HepG2 (cell line): ENCODE results near the gene PSMB9. TPM values are rescaled to one million over a fixed set of nuclear protein-coding genes. Genes with fewer than 3 reads are reported as not detected.

Experiments used
- DNMT3B ChIP-seq: conservative IDR thresholded peaks from 2 replicates; pipeline ENCODE4 v1.6.1; 2016; ENCODE audit warnings: missing biosample characterization, control low read depth
- ETV6 ChIP-seq: sonication (generic); formaldehyde crosslinking; conservative IDR thresholded peaks from 2 replicates; pipeline ENCODE4 v1.4.0; 2020; ENCODE audit warnings: missing genetic modification reagents
- FOXK1 ChIP-seq: sonication (generic); formaldehyde crosslinking; IDR thresholded peaks from 2 replicates; pipeline ENCODE4 v1.4.0; 2020; ENCODE audit warnings: low read depth, missing genetic modification reagents, borderline replicate concordance
- HHEX ChIP-seq: IDR thresholded peaks from 2 replicates; pipeline ENCODE4 v1.6.1; 2016; ENCODE audit warnings: control low read depth
- HMGXB4 ChIP-seq, 2 experiments: sonication (generic) in 1 of 2; formaldehyde crosslinking in 1 of 2; IDR thresholded peaks; 2 replicates each; pipeline versions ENCODE4 v1.4.0 to v1.6.1; 2018 to 2020; ENCODE audit warnings: missing genetic modification reagents in 2 of 2, borderline replicate concordance in 1 of 2, low read depth in 1 of 2, mild to moderate bottlenecking in 1 of 2, missing biosample characterization in 1 of 2
- MED13 ChIP-seq: sonication (generic); formaldehyde crosslinking; IDR thresholded peaks from 2 replicates; pipeline ENCODE4 v1.5.0; 2020; ENCODE audit warnings: missing genetic modification reagents
- POLR2G ChIP-seq: fragments of 200-400 bp; formaldehyde crosslinking; IDR thresholded peaks from 2 replicates; pipeline ENCODE4 v1.6.1; 2018; ENCODE audit warnings: mild to moderate bottlenecking, low read depth, low read length, moderate library complexity
- RCOR2 ChIP-seq: IDR thresholded peaks from 2 replicates; pipeline ENCODE4 v1.6.1; 2016; ENCODE audit warnings: missing biosample characterization, missing genetic modification reagents
- TRAFD1 ChIP-seq: sonication (generic); formaldehyde crosslinking; IDR thresholded peaks from 2 replicates; pipeline ENCODE4 v1.5.1; 2020; ENCODE audit warnings: missing genetic modification reagents, mild to moderate bottlenecking, borderline replicate concordance
- ZBTB49 ChIP-seq: sonication (generic); formaldehyde crosslinking; IDR thresholded peaks from 2 replicates; pipeline ENCODE4 v1.4.0; 2020; ENCODE audit warnings: missing genetic modification reagents, borderline replicate concordance
- ZEB1 ChIP-seq: IDR thresholded peaks from 2 replicates; pipeline ENCODE4 v1.6.1; 2012; ENCODE audit warnings: mild to moderate bottlenecking, low read depth, inconsistent platforms; ENCODE audit not compliant: insufficient replicate concordance
- ZNF264 ChIP-seq: sonication (generic); formaldehyde crosslinking; IDR thresholded peaks from 2 replicates; pipeline ENCODE4 v1.4.0; 2020; ENCODE audit warnings: missing genetic modification reagents
- ZNF350 ChIP-seq: sonication (generic); formaldehyde crosslinking; IDR thresholded peaks from 2 replicates; pipeline ENCODE4 v1.4.0; 2020; ENCODE audit warnings: mild to moderate bottlenecking, low read depth, missing genetic modification reagents, borderline replicate concordance
- ZNF446 ChIP-seq: sonication (generic); formaldehyde crosslinking; IDR thresholded peaks from 2 replicates; pipeline ENCODE4 v1.5.0; 2020; ENCODE audit warnings: mild to moderate bottlenecking, missing genetic modification reagents
- ZNF772 ChIP-seq: sonication (generic); formaldehyde crosslinking; IDR thresholded peaks from 2 replicates; pipeline ENCODE4 v1.5.0; 2020; ENCODE audit warnings: mild to moderate bottlenecking, missing genetic modification reagents
- ZNF782 ChIP-seq: sonication (generic); formaldehyde crosslinking; IDR thresholded peaks from 2 replicates; pipeline ENCODE4 v1.4.0; 2020; ENCODE audit warnings: missing genetic modification reagents, mild to moderate bottlenecking, borderline replicate concordance
- ZNF83 ChIP-seq: sonication (generic); formaldehyde crosslinking; IDR thresholded peaks from 2 replicates; pipeline ENCODE4 v1.4.0; 2020; ENCODE audit warnings: missing genetic modification reagents, mild to moderate bottlenecking, borderline replicate concordance
- ZNF878 ChIP-seq: sonication (generic); formaldehyde crosslinking; IDR thresholded peaks from 2 replicates; pipeline ENCODE4 v1.8.1; 2023; ENCODE audit warnings: mild to moderate bottlenecking, missing genetic modification reagents, moderate library complexity
- ZSCAN12 ChIP-seq: sonication (generic); formaldehyde crosslinking; IDR thresholded peaks from 2 replicates; pipeline ENCODE4 v1.9.0; 2021; ENCODE audit warnings: mild to moderate bottlenecking, missing genetic modification reagents
- polyA plus RNA-seq, 8 experiments: library from polyadenylated mRNA; depleted of rRNA in 3 of 8; stranded (reverse) in 7 of 8; unstranded in 1 of 8; fragments of >200 nt; fragmentation: Illumina TruSeq in 4 of 8; extraction: Trizol in 4 of 8; gene quantifications; 2 replicates each; pipeline versions ENCODE4 v1.2.1 to v1.2.3, GENCODE V29; 2011 to 2016; ENCODE audit warnings: low read depth in 4 of 8, missing spikeins in 1 of 8, mixed read lengths in 1 of 8; ENCODE audit not compliant: insufficient read depth in 1 of 8
- total RNA-seq, 5 experiments: library from RNA; depleted of rRNA; stranded (reverse); fragments of >200 nt; fragmentation: Illumina TruSeq; extraction: Trizol; gene quantifications; 2 replicates each; pipeline ENCODE4 v1.2.3, GENCODE V29; 2016; ENCODE audit warnings: low read depth in 1 of 5
- TF ChIP-seq, protein P1 (sequence below), 2 experiments: sonication (generic) in 1 of 2; formaldehyde crosslinking in 1 of 2; IDR thresholded peaks; 2 replicates each; pipeline versions ENCODE4 v1.5.1 to v1.6.1; 2011 to 2020; ENCODE audit warnings: borderline replicate concordance in 1 of 2, low read depth in 1 of 2, low read length in 1 of 2, mild to moderate bottlenecking in 1 of 2, missing genetic modification reagents in 1 of 2, moderate library complexity in 1 of 2

The PSMB9 gene
- total and polyA plus RNA-seq, 2 of the 13 experiments (the other 11 are each of a cell fraction or from before 2014, with no cell fraction given): 15.6 to 16.0 TPM

DNA sequence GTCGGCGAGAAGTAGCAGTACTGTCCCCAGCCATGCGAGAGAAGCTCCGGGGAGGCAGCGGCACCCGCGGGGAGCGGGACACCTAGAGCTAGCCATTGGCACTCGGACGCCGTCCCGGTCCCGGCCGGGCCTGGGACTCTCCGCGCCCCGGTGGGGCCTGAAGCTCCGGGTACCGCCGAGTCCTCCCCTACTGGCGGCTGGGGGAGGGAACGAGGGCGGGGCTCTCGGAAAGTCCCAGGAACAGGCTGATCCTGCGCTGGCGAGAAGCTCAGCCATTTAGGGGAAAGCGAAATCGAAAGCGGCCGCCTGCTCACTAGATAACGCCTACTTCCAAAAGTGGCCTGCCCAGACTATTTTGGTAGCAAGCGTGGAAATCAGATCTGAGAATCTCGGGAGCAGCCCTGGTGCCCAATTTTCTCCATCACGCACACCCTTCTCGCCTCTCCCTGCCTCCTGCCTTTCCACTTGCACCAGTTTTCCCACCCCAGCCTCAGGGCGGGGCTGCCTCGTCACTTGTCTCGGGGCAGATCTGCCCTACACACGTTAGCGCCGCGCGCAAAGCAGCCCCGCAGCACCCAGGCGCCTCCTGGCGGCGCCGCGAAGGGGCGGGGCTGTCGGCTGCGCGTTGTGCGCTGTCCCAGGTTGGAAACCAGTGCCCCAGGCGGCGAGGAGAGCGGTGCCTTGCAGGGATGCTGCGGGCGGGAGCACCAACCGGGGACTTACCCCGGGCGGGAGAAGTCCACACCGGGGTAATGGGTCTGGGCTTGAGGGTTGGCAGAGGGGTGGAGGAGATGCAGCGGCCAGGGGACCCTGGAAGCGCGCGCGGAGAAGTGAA, at the start of gene PSMB9, which contains the start of gene TAP1 (continued):
- TF ChIP-seq TRAFD1 (peak; percentile 75; the same call in 1 of the 2 replicates), ZNF772 (CRISPR knock-in tag) (peak; percentile 85; the same call in 1 of the 2 replicates), ZNF446 (CRISPR knock-in tag) (no peak; the same call in 1 of the 2 replicates), ZNF264 (CRISPR knock-in tag) (peak; percentile 51; the same call in 1 of the 2 replicates), ETV6 (CRISPR knock-in tag) (peak; percentile 55; the same call in 1 of the 2 replicates), ZBTB49 (CRISPR knock-in tag) (no peak), POLR2G (no peak; the same call in 1 of the 2 replicates), FOXK1 (CRISPR knock-in tag) (no peak), ZSCAN12 (CRISPR knock-in tag) (no peak), ZNF83 (CRISPR knock-in tag) (no peak), ZNF878 (CRISPR knock-in tag) (no peak; the same call in 1 of the 2 replicates), ZNF350 (CRISPR knock-in tag) (no peak; the same call in none of the 2 replicates), ZNF782 (CRISPR knock-in tag) (no peak), HHEX (CRISPR knock-in tag) (no peak), DNMT3B (CRISPR knock-in tag) (no peak), ZEB1 (no peak), HMGXB4 (CRISPR knock-in tag; IDR thresholded peaks at IDR 0.05; ENCODE audit: borderline replicate concordance in 1 of 2, low read depth in 1 of 2) (peak; percentile 94 to 98), RCOR2 (CRISPR knock-in tag) (no peak), MED13 (CRISPR knock-in tag) (peak; percentile 73)
- TF ChIP-seq, protein P1, sequence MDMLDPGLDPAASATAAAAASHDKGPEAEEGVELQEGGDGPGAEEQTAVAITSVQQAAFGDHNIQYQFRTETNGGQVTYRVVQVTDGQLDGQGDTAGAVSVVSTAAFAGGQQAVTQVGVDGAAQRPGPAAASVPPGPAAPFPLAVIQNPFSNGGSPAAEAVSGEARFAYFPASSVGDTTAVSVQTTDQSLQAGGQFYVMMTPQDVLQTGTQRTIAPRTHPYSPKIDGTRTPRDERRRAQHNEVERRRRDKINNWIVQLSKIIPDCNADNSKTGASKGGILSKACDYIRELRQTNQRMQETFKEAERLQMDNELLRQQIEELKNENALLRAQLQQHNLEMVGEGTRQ (IDR thresholded peaks at IDR 0.05; ENCODE audit: low read depth, low read length): no peak
- TF ChIP-seq, protein P1 (CRISPR knock-in tag; IDR thresholded peaks at IDR 0.05; ENCODE audit: borderline replicate concordance): 0 out of 2 replicates have a peak, but pooled peaks have one; percentile 33
